A172 (cell line): ENCODE measurements around the gene RPEL1. TPM values are rescaled to one million over a fixed set of nuclear protein-coding genes. Genes with fewer than 3 reads are reported as not detected.

ENCODE experiments used
- DNase-seq: peaks from one replicate; pipeline ENCODE4 v3.0.0-alpha.2; 2015; ENCODE audit warnings: low spot score
- total RNA-seq: library from RNA; depleted of rRNA; stranded (reverse); fragments of >200 nt; shearing (Covaris generic); gene quantifications from 2 replicates; pipeline ENCODE4 v1.2.3, GENCODE V29; 2014; rRNA removed

RPEL1 gene
- total RNA-seq, 1 experiment from 2014 or later, result 0.17 TPM

DNA sequence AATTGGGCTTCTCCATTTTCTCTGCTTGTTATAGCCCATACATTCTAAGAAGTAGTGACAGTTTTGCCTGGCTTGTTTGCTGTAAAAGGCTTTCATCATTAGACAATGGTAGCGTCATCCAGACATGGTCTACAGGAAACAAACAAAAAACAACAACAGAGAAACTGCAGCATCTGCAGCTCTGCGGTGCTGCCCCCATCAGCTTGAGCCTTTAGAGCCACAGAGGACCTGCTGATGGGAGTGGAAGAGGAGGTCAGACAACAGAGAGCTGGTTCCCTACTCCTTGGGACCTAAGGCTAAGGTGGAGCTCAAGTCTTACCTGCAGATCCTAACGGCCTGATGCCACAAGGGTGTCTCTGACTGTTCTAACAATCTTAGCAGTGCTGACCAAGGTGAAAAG lies 34.3 kb downstream of the RPEL1 start:
- DNase-seq, result no peak

DNA sequence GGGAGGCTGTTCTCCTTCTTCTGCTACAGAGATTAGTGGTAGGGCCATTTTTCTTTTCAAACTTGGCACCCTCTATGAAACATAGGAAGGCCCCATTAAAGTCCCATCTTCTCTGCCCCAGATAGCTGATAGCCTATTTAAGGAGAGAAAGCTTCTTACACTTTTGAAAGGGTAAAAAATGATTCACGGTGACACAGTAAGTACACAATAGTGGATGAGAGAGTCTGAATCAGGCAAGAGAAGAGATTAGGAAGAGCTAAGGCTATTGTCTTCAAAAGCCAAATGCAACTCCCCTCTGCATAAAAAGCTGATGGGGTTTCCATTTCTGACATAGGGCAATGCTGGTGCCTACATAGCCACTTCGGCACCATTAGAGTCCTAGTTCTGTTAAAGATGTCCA lies 34.8 kb downstream of the RPEL1 start:
- DNase-seq, result no peak

DNA sequence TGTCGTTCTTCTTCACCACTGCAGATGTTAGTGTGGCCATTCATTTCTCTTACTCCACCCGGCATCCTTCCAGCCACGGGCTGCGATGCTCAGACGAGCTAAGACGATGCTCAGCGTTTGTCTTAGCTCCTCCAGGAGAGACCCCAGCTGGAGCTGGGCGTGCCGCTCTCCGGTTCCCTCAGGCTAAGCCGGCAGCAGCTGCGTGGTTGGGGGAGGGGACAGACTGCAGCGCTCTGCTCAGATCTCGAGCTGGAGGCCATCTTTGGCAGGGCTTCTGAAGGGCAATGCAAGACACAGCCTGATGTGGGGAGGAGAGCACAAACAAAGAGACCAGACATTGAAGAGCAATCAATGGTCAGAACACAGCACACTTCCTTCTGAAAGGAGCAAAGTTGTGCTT lies 36.1 kb downstream of the RPEL1 start:
- DNase-seq, result no peak

DNA sequence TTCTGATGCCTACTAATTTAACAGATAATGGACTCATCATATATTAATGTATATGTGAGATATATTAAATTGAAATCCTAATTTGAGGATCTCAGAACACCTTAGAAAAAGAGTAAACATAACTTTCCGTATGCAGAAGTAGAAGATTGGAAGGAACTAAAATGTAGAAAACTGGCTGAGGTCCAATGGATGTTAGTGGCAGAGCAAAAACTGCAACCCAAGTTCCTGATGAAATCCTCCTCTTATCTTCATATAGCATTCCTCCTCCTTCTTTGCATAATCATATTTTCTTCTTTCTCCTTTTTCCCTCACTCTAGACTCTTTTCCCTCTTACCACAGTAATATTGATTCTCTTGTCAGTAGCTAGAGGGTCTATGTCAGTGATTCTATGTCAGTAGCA lies 37.3 kb downstream of the RPEL1 start:
- DNase-seq, result no peak

DNA sequence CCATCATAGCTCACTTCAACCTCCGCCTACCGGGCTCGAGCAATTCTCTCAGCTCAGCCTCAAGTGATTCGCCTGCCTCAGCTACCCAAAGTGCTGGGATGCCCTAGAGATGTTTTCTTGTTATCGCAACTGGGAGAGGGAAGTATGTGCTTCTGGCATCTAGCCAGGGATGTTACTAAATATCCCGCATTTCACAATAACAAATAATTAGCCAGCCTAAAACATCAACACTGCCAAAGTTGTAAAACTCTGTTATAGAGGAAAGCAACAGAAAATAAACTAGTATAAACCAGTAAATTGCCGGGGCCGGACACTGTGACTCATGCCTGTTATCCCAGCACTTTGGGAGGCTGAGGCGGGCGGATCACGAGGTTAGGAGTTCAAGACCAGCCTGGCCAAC lies 38.5 kb downstream of the RPEL1 start:
- DNase-seq, result peak; percentile 12

DNA sequence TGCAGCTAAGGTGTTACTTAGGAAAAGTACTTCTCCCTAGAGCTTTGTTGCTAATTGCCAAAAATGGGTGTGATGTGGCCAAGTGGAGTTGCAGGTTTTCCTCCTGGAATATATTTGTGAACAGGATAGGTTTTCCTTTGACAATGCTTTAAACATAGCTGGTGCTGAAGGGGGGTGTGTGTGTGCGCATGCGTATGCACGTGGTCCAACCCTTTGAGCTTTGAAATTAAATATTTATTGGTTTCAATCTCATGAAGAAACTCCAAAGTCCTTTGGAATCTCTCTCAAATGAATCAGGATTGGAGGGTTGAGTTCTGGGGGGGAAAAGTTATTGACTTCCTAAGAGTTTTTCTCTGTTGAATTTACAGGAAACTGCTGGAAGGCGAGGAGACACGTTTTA lies 42.3 kb downstream of the RPEL1 start:
- no peak for DNase-seq

DNA sequence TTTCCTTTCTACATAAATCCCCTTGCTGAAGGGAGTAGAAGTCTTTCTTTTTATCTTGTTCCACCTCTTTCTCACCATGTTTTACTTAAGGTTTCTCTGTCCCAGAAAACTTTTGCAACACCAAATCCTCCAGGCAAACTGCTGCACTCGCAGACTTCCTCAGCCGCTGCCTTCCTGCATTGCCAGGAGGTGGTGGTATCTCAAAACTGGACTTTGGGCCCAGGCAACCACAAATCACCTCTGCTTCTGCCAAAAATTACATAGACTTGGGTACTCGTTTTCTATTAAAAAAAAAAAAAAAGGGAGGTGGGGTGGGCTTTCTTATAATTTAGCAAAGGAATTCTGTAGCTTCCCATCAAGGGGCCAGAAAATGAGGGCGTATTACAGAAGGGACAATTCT lies 45.9 kb downstream of the RPEL1 start:
- no peak for DNase-seq

DNA sequence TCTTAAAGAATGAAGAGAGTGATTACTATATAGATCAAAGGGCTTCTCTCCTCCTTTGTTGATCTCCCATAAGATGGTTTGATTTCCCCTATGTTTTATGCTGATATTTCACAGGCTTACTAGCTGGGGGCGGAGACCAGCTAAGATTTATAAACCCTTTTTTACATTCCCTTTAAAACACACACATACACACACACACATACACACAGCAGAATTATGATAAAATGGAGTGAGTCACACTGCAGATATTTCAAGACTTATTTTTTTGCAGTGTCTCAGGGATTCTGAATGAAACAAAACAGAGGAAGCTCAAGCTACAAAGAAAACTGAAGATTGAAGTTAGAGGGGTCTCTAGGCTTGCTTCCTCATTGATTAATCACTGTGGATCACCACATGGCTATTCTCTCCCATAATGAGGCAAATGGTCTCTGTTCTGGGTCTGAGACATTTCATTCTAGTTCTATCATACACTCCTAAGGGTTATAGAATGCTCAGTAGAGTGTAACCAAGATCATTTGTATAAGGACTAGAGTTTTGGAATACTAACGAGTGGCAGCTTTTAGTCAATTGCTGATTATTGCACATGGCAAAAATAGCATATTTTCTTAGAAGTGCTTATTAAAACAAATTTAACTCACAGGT lies 49.8 kb downstream of the RPEL1 start:
- peak; percentile 40 for DNase-seq

Other genes with a start within 250 kb of the RPEL1 start
- 96.1 and 135 TPM in 2 replicates for gene NT5C2, start 52.6 kb upstream of the RPEL1 start, total RNA-seq
- not detected in 2 replicates for gene INA, start 31.3 kb downstream of the RPEL1 start, total RNA-seq
- 42.0 and 42.8 TPM in 2 replicates for gene PCGF6, start 105.3 kb downstream of the RPEL1 start, total RNA-seq
- 11.7 and 13.4 TPM in 2 replicates for gene TAF5, start 122.1 kb downstream of the RPEL1 start, total RNA-seq
- gene ATP5MK, start 150.6 kb downstream of the RPEL1 start, total RNA-seq, result 854 and 1,006 TPM in 2 replicates
- gene PDCD11, start 150.7 kb downstream of the RPEL1 start, total RNA-seq, result 28.7 and 33.7 TPM in 2 replicates
- gene CALHM2, start 206.5 kb downstream of the RPEL1 start, total RNA-seq, result 24.5 and 26.0 TPM in 2 replicates
- gene CALHM1, start 213.0 kb downstream of the RPEL1 start, total RNA-seq, result not detected in 2 replicates
- 4.7 and 4.8 TPM in 2 replicates for gene CALHM3, start 233.4 kb downstream of the RPEL1 start, total RNA-seq
- gene NEURL1, start 247.8 kb downstream of the RPEL1 start, total RNA-seq, result 0.17 TPM in 1 of 2 replicates, not detected in the other